Measurements from ENCODE around the gene COG3. TPM values are rescaled to one million over a fixed set of nuclear protein-coding genes. Genes with fewer than 3 reads are reported as not detected.

Gene COG3
- total RNA-seq, 4 donors from 2014 or later: 10.4 to 20.3 (median 17.8) TPM

DNA sequence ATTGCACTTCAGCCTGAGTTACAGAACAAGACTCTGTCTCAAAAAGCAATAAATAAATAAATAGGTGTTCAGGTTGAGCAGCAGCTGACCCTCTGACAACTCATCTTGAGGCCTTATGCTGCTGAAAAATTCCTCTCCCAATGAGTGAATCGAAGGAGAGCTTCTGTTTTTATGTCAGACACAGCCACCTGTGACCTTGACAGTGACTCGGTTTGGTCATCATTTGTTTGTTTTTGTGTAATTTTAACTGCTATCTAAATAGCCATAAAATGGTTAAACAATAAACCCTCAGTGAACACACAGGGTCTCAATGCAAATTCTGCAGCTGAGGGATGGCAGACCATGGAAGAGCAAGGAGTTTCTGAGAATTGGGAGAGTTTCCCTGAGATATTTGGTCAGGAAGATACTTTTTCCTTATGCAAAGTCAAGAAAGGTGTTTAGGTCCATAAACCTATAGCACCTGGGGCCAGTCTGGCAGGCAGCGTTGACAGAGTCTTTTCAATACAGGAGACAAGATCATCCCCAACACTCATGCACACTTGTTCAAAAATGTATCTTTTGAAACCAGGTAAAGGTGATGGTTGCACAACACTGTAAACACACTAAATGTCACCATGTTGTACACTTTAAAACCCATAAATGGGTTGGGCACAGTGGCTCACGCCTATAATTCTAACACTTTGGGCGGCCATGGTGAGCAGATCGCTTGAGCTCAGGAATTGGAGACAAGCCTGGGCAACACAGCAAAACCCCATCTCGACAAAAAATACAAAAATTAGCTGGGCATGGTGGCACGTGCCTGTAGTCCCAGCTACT lies 30.0 kb upstream of the COG3 start:
- no peak overlapping the region for H3K4me3 ChIP-seq
- H3K27me3 ChIP-seq: no peaks in the 10 kb centered on the region
- TF ChIP-seq POLR2A (IDR thresholded peaks at IDR 0.05): no peak
- TF ChIP-seq, protein P1, sequence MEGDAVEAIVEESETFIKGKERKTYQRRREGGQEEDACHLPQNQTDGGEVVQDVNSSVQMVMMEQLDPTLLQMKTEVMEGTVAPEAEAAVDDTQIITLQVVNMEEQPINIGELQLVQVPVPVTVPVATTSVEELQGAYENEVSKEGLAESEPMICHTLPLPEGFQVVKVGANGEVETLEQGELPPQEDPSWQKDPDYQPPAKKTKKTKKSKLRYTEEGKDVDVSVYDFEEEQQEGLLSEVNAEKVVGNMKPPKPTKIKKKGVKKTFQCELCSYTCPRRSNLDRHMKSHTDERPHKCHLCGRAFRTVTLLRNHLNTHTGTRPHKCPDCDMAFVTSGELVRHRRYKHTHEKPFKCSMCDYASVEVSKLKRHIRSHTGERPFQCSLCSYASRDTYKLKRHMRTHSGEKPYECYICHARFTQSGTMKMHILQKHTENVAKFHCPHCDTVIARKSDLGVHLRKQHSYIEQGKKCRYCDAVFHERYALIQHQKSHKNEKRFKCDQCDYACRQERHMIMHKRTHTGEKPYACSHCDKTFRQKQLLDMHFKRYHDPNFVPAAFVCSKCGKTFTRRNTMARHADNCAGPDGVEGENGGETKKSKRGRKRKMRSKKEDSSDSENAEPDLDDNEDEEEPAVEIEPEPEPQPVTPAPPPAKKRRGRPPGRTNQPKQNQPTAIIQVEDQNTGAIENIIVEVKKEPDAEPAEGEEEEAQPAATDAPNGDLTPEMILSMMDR (IDR thresholded peaks at IDR 0.05 in 4 of 5, conservative IDR thresholded peaks at IDR 0.05 in 1 of 5): no peak
- H3K27ac ChIP-seq: peak overlapping the region in 1 of 4 donors; percentile 5
- intact Hi-C loops (cut with DNase I; ENCODE audit: low total_unique reads) (no loop called here), in situ Hi-C loops (cut with MboI; ENCODE audit: low sequenced_read_pairs in 4 of 4) (no loop called here)
- ATAC-seq: no peak
- H3K36me3 ChIP-seq: no peaks in the 10 kb centered on the region
- DNase-seq: no peak
- H3K4me1 ChIP-seq: peaks cover 12 to 13% of the 10 kb centered on the region in 2 donors
- no peaks in the 10 kb centered on the region for H3K9me3 ChIP-seq

DNA sequence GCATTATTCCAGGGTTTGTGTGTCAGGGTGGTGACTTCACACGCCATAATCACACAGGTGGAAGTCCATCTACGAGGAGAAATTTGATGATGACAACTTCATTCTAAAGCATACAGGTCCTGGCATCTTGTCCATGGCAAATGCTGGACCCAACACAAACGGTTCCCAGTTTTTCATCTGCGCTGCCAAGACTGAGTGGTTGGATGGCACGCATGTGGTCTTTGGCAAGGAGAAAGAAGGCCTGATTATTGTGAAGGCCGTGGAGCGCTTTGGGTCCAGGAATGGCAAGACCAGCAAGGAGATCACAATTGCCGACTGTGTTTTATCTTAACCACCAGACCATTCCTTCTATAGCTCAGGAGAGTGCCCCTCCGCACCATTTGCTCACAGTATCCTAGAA lies 28.4 kb upstream of the COG3 start:
- H3K36me3 ChIP-seq: no peaks in the 10 kb centered on the region
- no peak overlapping the region for H3K4me3 ChIP-seq
- intact Hi-C loops (cut with DNase I; ENCODE audit: low total_unique reads): no loop called here
- H3K27me3 ChIP-seq: no peaks in the 10 kb centered on the region
- peak overlapping the region; percentile 7 to 59 (median 28) for H3K27ac ChIP-seq
- in situ Hi-C loops (cut with MboI; ENCODE audit: low sequenced_read_pairs in 4 of 4): no loop called here
- no peak for ATAC-seq
- DNase-seq: no peak
- TF ChIP-seq, protein P1 (IDR thresholded peaks at IDR 0.05 in 4 of 5, conservative IDR thresholded peaks at IDR 0.05 in 1 of 5): no peak
- no peak for TF ChIP-seq POLR2A (IDR thresholded peaks at IDR 0.05)
- H3K9me3 ChIP-seq: no peaks in the 10 kb centered on the region
- H3K4me1 ChIP-seq: peaks cover 25 to 26% of the 10 kb centered on the region in 2 donors

DNA sequence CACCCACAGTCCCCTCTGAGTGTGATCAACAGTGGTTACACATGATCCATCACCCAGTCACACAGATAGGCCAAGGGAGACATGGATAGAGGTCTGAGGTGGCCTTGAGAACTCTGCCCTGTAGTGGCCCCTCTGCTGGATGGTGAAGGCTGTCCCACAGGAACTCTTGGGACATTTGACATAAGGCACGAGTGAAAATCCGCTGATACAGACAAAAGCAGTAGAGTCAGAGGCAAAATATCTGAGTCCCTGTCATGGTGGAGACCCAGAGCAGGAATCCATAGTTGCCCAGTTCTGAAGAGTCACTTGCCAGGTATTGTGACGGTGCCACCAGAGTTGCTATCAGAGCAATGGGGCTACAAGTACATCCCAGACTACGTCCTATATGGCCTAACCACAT lies 27.8 kb upstream of the COG3 start:
- intact Hi-C loops (cut with DNase I; ENCODE audit: low total_unique reads) (no loop called here), in situ Hi-C loops (cut with MboI; ENCODE audit: low sequenced_read_pairs in 4 of 4) (no loop called here)
- no peaks in the 10 kb centered on the region for H3K36me3 ChIP-seq
- no peak for ATAC-seq
- H3K4me1 ChIP-seq: peaks cover 31 to 33% of the 10 kb centered on the region in 2 donors
- no peak overlapping the region for H3K4me3 ChIP-seq
- H3K27ac ChIP-seq: peak overlapping the region in 1 of 4 donors; percentile 7
- no peak for DNase-seq
- TF ChIP-seq, protein P1 (IDR thresholded peaks at IDR 0.05 in 4 of 5, conservative IDR thresholded peaks at IDR 0.05 in 1 of 5): no peak
- TF ChIP-seq POLR2A (IDR thresholded peaks at IDR 0.05): no peak
- no peaks in the 10 kb centered on the region for H3K27me3 ChIP-seq
- H3K9me3 ChIP-seq: no peaks in the 10 kb centered on the region

DNA sequence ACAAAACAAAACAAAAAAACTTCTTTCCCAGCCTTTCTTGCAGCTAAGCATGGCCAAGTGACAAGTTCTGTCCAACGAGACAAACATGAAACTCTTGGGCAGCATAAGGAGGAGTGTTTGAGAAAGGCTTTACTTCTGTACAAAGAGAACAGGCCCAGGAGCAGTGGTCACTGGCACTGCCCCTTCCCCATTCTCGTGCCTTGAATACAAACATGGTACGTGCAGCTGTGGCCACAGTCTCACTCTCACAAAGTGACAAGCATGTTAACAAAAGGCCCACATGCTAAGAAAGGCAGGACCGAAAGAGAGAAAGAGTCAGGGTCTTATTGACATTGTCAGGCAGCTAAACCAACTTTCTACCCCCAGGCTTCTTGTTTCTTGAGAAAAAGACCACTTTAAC lies 26.8 kb upstream of the COG3 start:
- Histone ChIP-seq H3K4me3 (no peak overlapping the region), H3K9me3 (no peaks in the 10 kb centered on the region), H3K36me3 (no peaks in the 10 kb centered on the region), H3K4me1 (peaks cover 31 to 33% of the 10 kb centered on the region in 2 donors), H3K27ac (peak overlapping the region in 2 of 4 donors; percentile 37 to 82), H3K27me3 (no peaks in the 10 kb centered on the region)
- no peak for ATAC-seq
- intact Hi-C loops (cut with DNase I; ENCODE audit: low total_unique reads) (no loop called here), in situ Hi-C loops (cut with MboI; ENCODE audit: low sequenced_read_pairs in 4 of 4) (no loop called here)
- DNase-seq: no peak
- TF ChIP-seq, protein P1 (IDR thresholded peaks at IDR 0.05 in 4 of 5, conservative IDR thresholded peaks at IDR 0.05 in 1 of 5): no peak
- TF ChIP-seq POLR2A (IDR thresholded peaks at IDR 0.05): no peak

Data from gastrocnemius medialis (tissue), 4 donors.